MV-4-11 (cell line): ENCODE data around the gene CYFIP1.

Source experiments
- DNase-seq: peaks from one replicate; lab custom pipeline; 2025; lab: John Stamatoyannopoulos, UW

Gene CYFIP1

GRCh38 chr15:22950256-22950990 is 29.7 kb downstream of the CYFIP1 start:
- no peak for DNase-seq

GRCh38 chr15:22949074-22949547 is 31.1 kb downstream of the CYFIP1 start:
- no peak for DNase-seq

- no peak for DNase-seq
Observed at GRCh38 chr15:22948056-22948455, 32.1 kb downstream of the CYFIP1 start.

- no peak for DNase-seq
Observed at GRCh38 chr15:22947101-22948000, 32.8 kb downstream of the CYFIP1 start.

GRCh38 chr15:22945071-22945470 is 35.1 kb downstream of the CYFIP1 start:
- no peak for DNase-seq

GRCh38 chr15:22944651-22945050 is 35.5 kb downstream of the CYFIP1 start:
- no peak for DNase-seq

GRCh38 chr15:22942877-22943276 is 37.3 kb downstream of the CYFIP1 start:
- no peak for DNase-seq

GRCh38 chr15:22942306-22942855 is 37.8 kb downstream of the CYFIP1 start:
- no peak for DNase-seq

GRCh38 chr15:22941179-22941578 is 39.0 kb downstream of the CYFIP1 start:
- DNase-seq, result no peak

GRCh38 chr15:22939652-22940061 is 40.5 kb downstream of the CYFIP1 start:
- no peak for DNase-seq

- DNase-seq, result no peak
Observed at GRCh38 chr15:22939051-22939450, 41.1 kb downstream of the CYFIP1 start.

- DNase-seq, result peak; percentile 31
Observed at GRCh38 chr15:22936577-22937472, 43.3 kb downstream of the CYFIP1 start.

- DNase-seq, result no peak
Observed at GRCh38 chr15:22933641-22934061, 46.5 kb downstream of the CYFIP1 start.

GRCh38 chr15:22931784-22932536 is 48.2 kb downstream of the CYFIP1 start:
- DNase-seq, result no peak

GRCh38 chr15:22930782-22931484 is 49.2 kb downstream of the CYFIP1 start:
- no peak for DNase-seq

- DNase-seq, result no peak
Observed at GRCh38 chr15:22927761-22928160, 52.4 kb downstream of the CYFIP1 start.

- no peak for DNase-seq
Observed at GRCh38 chr15:22925875-22926274, 54.3 kb downstream of the CYFIP1 start.

GRCh38 chr15:22922003-22922402 is 58.2 kb downstream of the CYFIP1 start:
- DNase-seq, result no peak

- no peak for DNase-seq
Observed at GRCh38 chr15:22919171-22919570, 61.0 kb downstream of the CYFIP1 start.

GRCh38 chr15:22918596-22919140 is 61.5 kb downstream of the CYFIP1 start:
- no peak for DNase-seq
